Transverse colon (tissue), 4 donors: Measurements from ENCODE around the gene CDC7. TPM values are rescaled to one million over a fixed set of nuclear protein-coding genes. Genes with fewer than 3 reads are reported as not detected.
A peak's percentile ranks its signal among the peaks of the same experiment; 100 is the strongest.

ENCODE experiments used
- DNase-seq: peaks from one replicate; pipeline ENCODE4 v3.0.0-alpha.2; 2019
- H3K27ac ChIP-seq, 4 donors: fragments of 200-600 bp; sonication (generic); 2 replicates each; pipeline ENCODE4 v1.5.1; 2016 to 2018; ENCODE audit warnings: inconsistent platforms in 4 of 4
- H3K27me3 ChIP-seq: fragments of 200-600 bp; sonication (generic); 2 replicates; pipeline ENCODE4 v1.5.1; 2017; ENCODE audit warnings: inconsistent platforms
- H3K36me3 ChIP-seq, 4 donors: fragments of 200-600 bp; sonication (generic); 2 replicates each; pipeline ENCODE4 v1.5.1; 2017 to 2019; ENCODE audit warnings: inconsistent platforms in 4 of 4
- H3K4me1 ChIP-seq, 4 donors: fragments of 200-600 bp; sonication (generic); 2 replicates each; pipeline ENCODE4 v1.5.1; 2017 to 2020; ENCODE audit warnings: inconsistent platforms in 4 of 4
- H3K4me3 ChIP-seq, 4 donors: fragments of 200-600 bp; sonication (generic); 1 replicate in 1 of 4; 2 replicates in 3 of 4; pipeline versions ENCODE4 v1.5.1 to v1.6.1; 2017 to 2019; ENCODE audit warnings: inconsistent platforms in 4 of 4
- H3K9me3 ChIP-seq, 2 donors: fragments of 200-600 bp; sonication (generic); 2 replicates each; pipeline ENCODE4 v1.5.1; 2017 to 2019; ENCODE audit warnings: inconsistent platforms in 2 of 2
- CTCF ChIP-seq, 5 experiments: fragments of 200-600 bp in 3 of 5; fragments of 450-650 bp in 2 of 5; sonication (generic) in 3 of 5; IDR thresholded peaks; 1 replicate in 2 of 5; 2 replicates in 3 of 5; pipeline ENCODE4 v1.5.1; 2016 to 2017; ENCODE audit warnings: antibody characterized with exemption in 5 of 5, inconsistent platforms in 3 of 5, mild to moderate bottlenecking in 2 of 5, moderate library complexity in 1 of 5
- EP300 ChIP-seq: sonication (generic); formaldehyde crosslinking; IDR thresholded peaks from one replicate; pipeline ENCODE4 v1.6.1; 2017; ENCODE audit warnings: antibody characterized with exemption, low read depth
- POLR2A ChIP-seq: fragments of 450-650 bp; IDR thresholded peaks from one replicate; pipeline ENCODE4 v1.6.1; 2016; ENCODE audit warnings: antibody characterized with exemption, mild to moderate bottlenecking, moderate library complexity
- POLR2AphosphoS5 ChIP-seq, 3 donors: sonication (generic); formaldehyde crosslinking; IDR thresholded peaks; one replicate each; pipeline ENCODE4 v1.6.1; 2016; ENCODE audit warnings: antibody characterized with exemption in 3 of 3
- WGBS, 2 donors: methylation state at CpG; one replicate each; pipeline ENCODE4 v1.1.5; 2018; ENCODE audit warnings: low coverage in 1 of 2; 5-methylcytosine and 5-hydroxymethylcytosine counted together
- in situ Hi-C, 4 donors: fragments of 200-750 bp; cut with MboI; loops; one replicate each; pipeline versions ENCODE4 v1.15.0 to v1.15.1; 2017; ENCODE audit warnings: low sequenced_read_pairs in 3 of 4, low pct_ligation_motif_present in 1 of 4, low pct_unique_long_range_greater_than_20kb in 1 of 4
- intact Hi-C: fragments of 100-400 bp; cut with DNase I; formaldehyde crosslinking; loops from one replicate; pipeline ENCODE4 v1.15.1; 2023; ENCODE audit warnings: low total_unique reads
- total RNA-seq, 4 donors: library from RNA; depleted of rRNA; stranded (reverse); fragments of >200 nt; gene quantifications; one replicate each; pipeline ENCODE4 v1.1.0, GENCODE V29; 2016

The CDC7 gene
- 1 to 10 TPM in 2 of 4 donors, under 1 TPM in 1, not detected in 1; 0.68 to 2.8 (median 1.3) TPM for total RNA-seq

DNA sequence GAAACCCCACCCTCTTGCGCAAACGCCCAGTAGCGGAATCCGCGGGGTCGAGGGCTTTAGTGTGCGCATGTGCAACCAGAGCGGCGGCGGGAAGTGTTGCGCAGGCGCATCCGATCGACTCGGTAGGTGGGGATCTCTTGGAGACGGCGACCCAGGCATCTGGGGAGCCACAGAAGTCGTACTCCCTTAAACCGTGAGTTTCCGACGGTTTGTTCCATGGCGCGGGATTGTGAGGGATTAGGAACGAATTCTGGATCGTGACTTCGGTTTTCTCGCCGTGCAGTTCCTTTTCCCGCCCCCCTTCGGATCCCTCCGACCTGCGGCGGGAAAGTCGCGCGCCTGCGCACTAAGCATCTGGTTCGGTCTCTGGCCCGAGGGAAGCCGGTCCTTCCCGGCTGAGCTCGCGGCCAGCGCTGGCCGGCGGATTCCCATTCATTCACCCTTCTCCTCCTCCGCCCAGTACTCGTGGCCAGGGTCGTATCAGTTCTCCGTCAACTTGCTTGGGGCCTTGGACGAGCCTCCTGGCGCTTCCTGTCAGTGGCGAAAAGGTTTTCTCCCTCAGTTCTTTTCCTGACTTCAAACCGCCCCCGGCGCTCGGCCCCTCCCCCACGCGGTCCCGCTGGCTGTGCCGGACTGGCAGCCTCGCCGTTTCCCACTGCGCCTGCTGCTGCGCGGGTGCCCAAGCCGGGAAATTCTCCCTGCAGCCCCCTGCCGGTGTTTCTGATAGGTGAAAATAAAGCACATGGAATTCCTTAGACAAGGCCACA is at the start of gene CDC7:
Gene CDC7, plus strand, starts transcription at position 96 of the 767 bp plus-strand sequence. CDS start 866 bp downstream, outside the sequence.
- TF ChIP-seq POLR2A (no peak), POLR2AphosphoS5 (IDR thresholded peaks at IDR 0.05) (peak in 2 of 3 donors; percentile 9 to 19), CTCF (IDR thresholded peaks at IDR 0.05) (peak in 4 of 5 experiments; percentile 24 to 48 (median 25)), EP300 (no peak)
- in situ Hi-C loops = loop anchor here in 1 of 4 donors (25.0 kb wide), 1 partner anchor 786 kb away; the partner anchor contains the start of genes GLMN and RPAP2
- peak; percentile 91 for DNase-seq
- H3K27ac ChIP-seq = peak within 1 kb of the TSS; percentile 80 to 92 (median 88)
- H3K4me3 ChIP-seq = peak within 1 kb of the TSS; percentile 60 to 77 (median 68)
- H3K4me1 ChIP-seq = peaks cover 3 to 21% (median 14%) of the 10 kb centered on the region in 4 donors
- no peaks in the 10 kb centered on the region for H3K27me3 ChIP-seq
- intact Hi-C loops = no loop called here
- H3K36me3 ChIP-seq = no peaks in the 10 kb centered on the region
- no peaks in the 10 kb centered on the region for H3K9me3 ChIP-seq
- WGBS, 2 donors = 0% methylated on average over 6 to 68 of the region's 68 CpGs

- 79 to 81% methylated on average over 2 of the region's 2 CpGs for WGBS, 2 donors
- in situ Hi-C loops = no loop called here
- H3K27me3 ChIP-seq = no peaks in the 10 kb centered on the region
- no peak overlapping the region for H3K27ac ChIP-seq
- peaks cover 0 to 5% (median 0%) of the 10 kb centered on the region in 4 donors for H3K4me1 ChIP-seq
- no peaks in the 10 kb centered on the region for H3K36me3 ChIP-seq
- intact Hi-C loops = no loop called here
- TF ChIP-seq POLR2A = no peak
- no peak for TF ChIP-seq POLR2AphosphoS5 (IDR thresholded peaks at IDR 0.05)
- TF ChIP-seq EP300 = no peak
- no peak for TF ChIP-seq CTCF (IDR thresholded peaks at IDR 0.05)
- no peaks in the 10 kb centered on the region for H3K9me3 ChIP-seq
- no peak overlapping the region for H3K4me3 ChIP-seq
- DNase-seq = no peak
Measured at GRCh38 chr1:91454136-91454535, 46.5 kb upstream of the CDC7 start.

GRCh38 chr1:91455334-91455733 is 45.3 kb upstream of the CDC7 start:
- intact Hi-C loops (no loop called here), in situ Hi-C loops (no loop called here)
- no peak for DNase-seq

More at GRCh38 chr1:91455334-91455733, 45.3 kb upstream of the CDC7 start:
- peaks cover 0 to under 1% (median 0%) of the 10 kb centered on the region in 4 donors for H3K4me1 ChIP-seq
- WGBS, 2 donors = 77 to 81% methylated on average over 3 of the region's 3 CpGs
- no peak overlapping the region for H3K4me3 ChIP-seq
- H3K9me3 ChIP-seq = no peaks in the 10 kb centered on the region
- H3K27me3 ChIP-seq = no peaks in the 10 kb centered on the region
- TF ChIP-seq POLR2A (no peak), EP300 (no peak), CTCF (IDR thresholded peaks at IDR 0.05) (no peak), POLR2AphosphoS5 (IDR thresholded peaks at IDR 0.05) (no peak)
- H3K36me3 ChIP-seq = no peaks in the 10 kb centered on the region
- H3K27ac ChIP-seq = no peak overlapping the region
